Lower lobe of right lung (tissue), 2 donors: Measurements from ENCODE around the gene CHCHD6. TPM values are rescaled to one million over a fixed set of nuclear protein-coding genes. Genes with fewer than 3 reads are reported as not detected.
A peak's percentile ranks its signal among the peaks of the same experiment; 100 is the strongest.

Experiments used
- ATAC-seq, 2 donors: fragments of 200-7000 bp; cut with Tn5 transposase; one replicate each; pipeline ENCODE4 v1.9.1; 2020 to 2022; ENCODE audit warnings: mild to moderate bottlenecking in 2 of 2, moderate library complexity in 2 of 2
- DNase-seq: peaks from one replicate; pipeline ENCODE4 v3.0.0-alpha.2; 2020
- H3K27ac ChIP-seq: fragments of 200-600 bp; one replicate; pipeline ENCODE4 v1.8.0; 2022
- H3K27me3 ChIP-seq: fragments of 200-600 bp; one replicate; pipeline ENCODE4 v1.8.0; 2022; ENCODE audit warnings: low read depth
- H3K36me3 ChIP-seq: fragments of 200-600 bp; one replicate; pipeline ENCODE4 v1.8.0; 2022; ENCODE audit warnings: mild to moderate bottlenecking
- H3K4me1 ChIP-seq: fragments of 200-600 bp; one replicate; pipeline ENCODE4 v1.8.0; 2022
- H3K4me3 ChIP-seq: fragments of 200-600 bp; one replicate; pipeline ENCODE4 v1.8.0; 2022; ENCODE audit warnings: mild to moderate bottlenecking
- H3K9me3 ChIP-seq: fragments of 200-600 bp; one replicate; pipeline ENCODE4 v1.8.0; 2022
- intact Hi-C: fragments of 100-400 bp; cut with DNase I; formaldehyde crosslinking; loops from one replicate; pipeline ENCODE4 v1.11.0; 2022
- total RNA-seq: library from RNA; stranded (reverse); fragmentation: NEBNext Ultra II Directional; extraction: Animal tissue kit (Norgen Biotek cat#: 25700); gene quantifications from one replicate; pipeline ENCODE4 v1.2.1, GENCODE V29; 2021
- TF ChIP-seq, protein P1 (sequence below): fragments of 200-600 bp; IDR thresholded peaks from one replicate; pipeline ENCODE4 v1.8.0; 2022; ENCODE audit warnings: antibody characterized with exemption, mild to moderate bottlenecking
- donor health status: DM: no; HTN: yes; CAD: no; lungs with severe emphysema.

Gene CHCHD6
- total RNA-seq, 1 donor from 2014 or later = 12.2 TPM

DNA sequence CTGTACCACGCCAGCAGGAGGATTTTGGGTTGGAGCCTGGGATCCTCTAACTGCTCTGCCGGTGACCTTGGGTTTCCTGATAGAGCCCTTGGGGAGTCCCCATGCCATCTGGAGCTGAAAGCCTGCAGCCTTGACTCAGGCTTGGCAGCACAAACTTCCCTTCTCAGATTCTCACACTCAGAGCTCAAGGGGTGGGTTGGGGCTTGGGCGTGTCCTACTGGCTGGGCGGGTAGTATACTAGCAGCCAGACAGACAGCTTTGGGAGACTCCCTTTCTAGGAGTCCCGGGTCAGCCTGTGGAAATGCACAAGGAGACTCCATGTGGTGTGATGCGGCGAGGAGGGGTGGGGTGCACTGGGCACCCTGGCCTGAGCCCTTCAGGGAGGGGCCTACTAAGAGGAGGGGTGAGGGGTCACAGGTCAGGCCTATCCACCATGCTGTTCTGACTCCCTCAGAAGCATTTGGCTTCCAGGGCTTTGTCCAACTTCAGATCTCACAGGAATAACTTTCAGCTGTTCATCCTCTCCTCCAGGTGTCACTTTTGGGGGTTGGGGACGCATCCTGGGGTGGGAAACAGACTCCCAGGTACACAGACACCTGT, 257.3 kb downstream of the CHCHD6 start:
- ATAC-seq = peak; percentile 70 to 84
- peak; percentile 70 for DNase-seq
- Histone ChIP-seq H3K9me3 (no peaks in the 10 kb centered on the region), H3K27ac (no peak overlapping the region), H3K4me1 (peaks cover 22% of the 10 kb centered on the region), H3K4me3 (no peak overlapping the region), H3K27me3 (no peaks in the 10 kb centered on the region), H3K36me3 (no peaks in the 10 kb centered on the region)
- TF ChIP-seq, protein P1, sequence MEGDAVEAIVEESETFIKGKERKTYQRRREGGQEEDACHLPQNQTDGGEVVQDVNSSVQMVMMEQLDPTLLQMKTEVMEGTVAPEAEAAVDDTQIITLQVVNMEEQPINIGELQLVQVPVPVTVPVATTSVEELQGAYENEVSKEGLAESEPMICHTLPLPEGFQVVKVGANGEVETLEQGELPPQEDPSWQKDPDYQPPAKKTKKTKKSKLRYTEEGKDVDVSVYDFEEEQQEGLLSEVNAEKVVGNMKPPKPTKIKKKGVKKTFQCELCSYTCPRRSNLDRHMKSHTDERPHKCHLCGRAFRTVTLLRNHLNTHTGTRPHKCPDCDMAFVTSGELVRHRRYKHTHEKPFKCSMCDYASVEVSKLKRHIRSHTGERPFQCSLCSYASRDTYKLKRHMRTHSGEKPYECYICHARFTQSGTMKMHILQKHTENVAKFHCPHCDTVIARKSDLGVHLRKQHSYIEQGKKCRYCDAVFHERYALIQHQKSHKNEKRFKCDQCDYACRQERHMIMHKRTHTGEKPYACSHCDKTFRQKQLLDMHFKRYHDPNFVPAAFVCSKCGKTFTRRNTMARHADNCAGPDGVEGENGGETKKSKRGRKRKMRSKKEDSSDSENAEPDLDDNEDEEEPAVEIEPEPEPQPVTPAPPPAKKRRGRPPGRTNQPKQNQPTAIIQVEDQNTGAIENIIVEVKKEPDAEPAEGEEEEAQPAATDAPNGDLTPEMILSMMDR = no peak
- intact Hi-C loops = no loop called here

DNA sequence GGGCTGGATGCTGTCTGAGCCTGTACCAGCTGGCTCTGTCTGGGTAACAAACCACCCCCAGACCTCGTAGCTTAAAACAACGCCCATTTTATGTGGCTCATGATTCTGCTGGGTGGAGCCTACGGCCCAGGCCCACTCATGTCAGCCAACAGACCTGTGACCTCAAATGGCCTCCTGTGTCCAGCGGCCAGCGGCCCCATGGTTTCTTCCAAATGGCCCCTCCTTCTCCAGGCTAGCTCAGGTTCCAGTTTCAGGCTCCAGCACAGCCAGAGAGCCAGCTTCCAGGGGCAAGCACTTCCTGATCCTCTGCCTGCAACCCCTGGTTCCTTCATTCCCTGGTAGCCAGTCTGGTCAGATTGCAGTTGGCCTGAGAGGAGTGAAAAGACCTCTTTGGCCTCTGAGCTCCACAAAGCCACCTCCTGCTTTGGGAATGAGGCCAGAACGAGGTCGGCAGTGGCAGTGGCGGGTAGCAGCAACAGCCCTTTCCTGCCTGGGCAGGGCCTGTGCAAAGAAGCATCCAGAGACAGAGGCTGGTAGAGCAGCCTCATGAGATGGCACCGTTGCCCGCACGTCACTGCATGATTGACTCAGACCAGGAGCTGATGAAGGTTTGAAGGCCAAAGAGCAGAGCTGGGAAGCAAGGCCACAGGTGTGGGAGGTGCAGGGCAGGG, 257.9 kb downstream of the CHCHD6 start:
- Histone ChIP-seq H3K27ac (no peak overlapping the region), H3K9me3 (no peaks in the 10 kb centered on the region), H3K27me3 (no peaks in the 10 kb centered on the region), H3K4me1 (peaks cover 22% of the 10 kb centered on the region), H3K36me3 (no peaks in the 10 kb centered on the region), H3K4me3 (no peak overlapping the region)
- intact Hi-C loops = no loop called here
- peak in 1 of 2 donors; percentile 3 for ATAC-seq
- DNase-seq = no peak
- TF ChIP-seq, protein P1 = no peak

DNA sequence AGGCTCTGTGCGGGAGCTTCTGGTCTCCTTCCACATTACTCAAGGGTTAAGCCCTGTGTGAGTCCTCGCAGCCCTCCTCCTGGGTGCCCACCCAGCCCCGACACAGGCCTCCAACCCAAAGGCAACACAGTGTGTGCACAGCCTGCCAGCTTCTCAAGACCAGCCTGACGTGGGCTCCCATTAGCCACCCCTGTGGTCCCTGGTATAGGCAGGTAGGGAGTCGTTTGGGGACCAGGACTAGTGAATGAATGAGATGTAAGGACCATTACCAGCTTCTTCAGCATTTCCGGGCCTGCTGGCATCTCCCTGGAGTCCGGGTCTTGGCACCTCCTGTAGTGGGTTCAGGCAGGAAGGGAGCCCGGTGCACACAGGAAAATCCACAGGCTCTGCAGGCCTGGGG, 258.7 kb downstream of the CHCHD6 start:
- peaks cover 22% of the 10 kb centered on the region for H3K4me1 ChIP-seq
- intact Hi-C loops = no loop called here
- H3K4me3 ChIP-seq = no peak overlapping the region
- H3K27ac ChIP-seq = no peak overlapping the region
- H3K36me3 ChIP-seq = no peaks in the 10 kb centered on the region
- no peaks in the 10 kb centered on the region for H3K27me3 ChIP-seq
- no peaks in the 10 kb centered on the region for H3K9me3 ChIP-seq
- TF ChIP-seq, protein P1 = no peak
- ATAC-seq (no peak), DNase-seq (no peak)

DNA sequence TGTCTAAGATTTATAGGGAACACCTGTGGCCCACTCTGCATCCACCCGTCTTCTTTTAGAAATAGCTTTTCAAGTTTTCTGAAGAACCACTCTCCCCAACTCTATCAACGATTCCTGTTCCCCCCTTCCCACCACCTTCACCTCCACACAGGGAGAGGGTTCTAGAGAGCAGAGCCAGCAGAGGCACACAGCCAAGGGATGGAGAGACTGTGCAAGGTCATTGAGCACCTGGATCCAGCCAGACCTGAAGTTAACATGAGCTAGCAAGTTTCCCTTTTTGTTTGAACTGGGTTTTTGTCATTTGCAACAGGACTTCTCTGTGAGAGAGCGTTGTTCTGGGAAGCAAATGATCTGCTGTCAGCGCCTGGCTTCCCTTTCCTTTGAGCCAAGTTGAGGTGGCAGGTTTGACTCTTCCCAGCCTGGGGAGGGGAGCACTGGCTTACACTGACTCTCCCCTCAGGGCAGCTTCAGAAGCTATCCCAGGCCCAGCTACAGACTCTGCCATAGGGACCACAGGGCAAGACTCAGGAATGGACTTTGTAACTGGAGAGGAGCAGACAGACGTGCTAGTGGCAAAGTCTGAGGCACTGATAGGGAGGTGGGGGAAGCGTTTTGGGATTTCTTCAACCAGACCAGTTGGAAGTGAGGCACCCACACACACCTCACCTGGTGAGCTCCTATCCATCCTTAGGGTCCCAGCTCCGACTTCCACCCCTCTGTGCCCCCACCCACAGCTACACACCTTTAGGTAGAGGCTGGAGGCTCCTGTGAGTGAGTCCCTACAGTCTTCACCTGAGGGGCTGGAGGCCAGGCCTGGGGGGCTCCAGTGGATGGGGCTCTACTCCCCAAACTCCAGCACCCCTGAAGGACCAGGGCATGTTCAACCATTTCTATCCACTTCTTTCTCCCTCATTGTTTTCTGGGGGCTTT, 259.5 kb downstream of the CHCHD6 start:
- Histone ChIP-seq H3K4me3 (no peak overlapping the region), H3K9me3 (no peaks in the 10 kb centered on the region), H3K27ac (no peak overlapping the region), H3K36me3 (no peaks in the 10 kb centered on the region), H3K4me1 (peaks cover 22% of the 10 kb centered on the region), H3K27me3 (no peaks in the 10 kb centered on the region)
- intact Hi-C loops = no loop called here
- DNase-seq = no peak
- ATAC-seq = no peak
- TF ChIP-seq, protein P1 = no peak

DNA sequence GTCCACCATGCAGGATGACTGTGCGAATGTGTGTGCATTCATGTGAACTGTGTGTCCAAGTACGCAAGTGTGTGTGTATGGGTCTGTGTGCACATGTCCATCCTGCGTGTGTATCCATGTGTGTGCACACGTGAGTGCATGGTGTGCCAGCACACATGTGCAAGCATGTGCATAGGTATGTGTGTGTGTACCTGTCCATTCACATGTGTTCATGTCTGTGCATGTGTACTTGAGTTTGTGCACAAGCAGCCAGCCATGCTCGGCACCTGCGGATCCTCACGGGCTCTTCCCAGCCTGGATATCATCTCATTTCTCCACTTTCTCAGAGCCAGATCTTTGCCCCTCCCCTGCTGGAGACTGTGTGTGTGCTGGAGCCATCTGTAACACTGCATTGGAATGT, 260.2 kb downstream of the CHCHD6 start:
- H3K9me3 ChIP-seq = no peaks in the 10 kb centered on the region
- TF ChIP-seq, protein P1 = no peak
- H3K27me3 ChIP-seq = no peaks in the 10 kb centered on the region
- H3K4me1 ChIP-seq = peaks cover 22% of the 10 kb centered on the region
- no peak overlapping the region for H3K4me3 ChIP-seq
- intact Hi-C loops = no loop called here
- ATAC-seq (no peak), DNase-seq (no peak)
- H3K36me3 ChIP-seq = no peaks in the 10 kb centered on the region
- no peak overlapping the region for H3K27ac ChIP-seq
